PFSK-1 (cell line): ENCODE data around the gene SMG6.

Experiments
- FOXP2 ChIP-seq: optimal IDR thresholded peaks from 2 replicates; pipeline ENCODE3; 2011; ENCODE audit warnings: borderline replicate concordance, control low read depth, inconsistent platforms; ENCODE audit not compliant: insufficient read depth; ENCODE audit errors: extremely low read length, extremely low read depth
- POLR2AphosphoS5 ChIP-seq: IDR thresholded peaks from 2 replicates; pipeline ENCODE4 v1.6.1; 2012; ENCODE audit warnings: low read depth, mild to moderate bottlenecking, control low read depth, low read length, moderate library complexity
- SIN3A ChIP-seq: IDR thresholded peaks from 2 replicates; pipeline ENCODE4 v1.6.1; 2012; ENCODE audit warnings: mild to moderate bottlenecking, low read length, moderate library complexity, borderline replicate concordance; ENCODE audit not compliant: insufficient read depth
- TAF1 ChIP-seq: IDR thresholded peaks from 2 replicates; pipeline ENCODE4 v1.6.1; 2012; ENCODE audit warnings: low read length, control low read depth, borderline replicate concordance; ENCODE audit not compliant: insufficient read depth
- TF ChIP-seq, protein P1 (sequence below), 2 experiments: IDR thresholded peaks; 2 replicates each; pipeline versions ENCODE4 v1.6.1 to v1.8.0; 2011 to 2012; ENCODE audit warnings: low read depth in 2 of 2, low read length in 2 of 2, control low read depth in 1 of 2, inconsistent platforms in 1 of 2, mild to moderate bottlenecking in 1 of 2, moderate library complexity in 1 of 2; ENCODE audit not compliant: insufficient read depth in 1 of 2

Gene SMG6

DNA sequence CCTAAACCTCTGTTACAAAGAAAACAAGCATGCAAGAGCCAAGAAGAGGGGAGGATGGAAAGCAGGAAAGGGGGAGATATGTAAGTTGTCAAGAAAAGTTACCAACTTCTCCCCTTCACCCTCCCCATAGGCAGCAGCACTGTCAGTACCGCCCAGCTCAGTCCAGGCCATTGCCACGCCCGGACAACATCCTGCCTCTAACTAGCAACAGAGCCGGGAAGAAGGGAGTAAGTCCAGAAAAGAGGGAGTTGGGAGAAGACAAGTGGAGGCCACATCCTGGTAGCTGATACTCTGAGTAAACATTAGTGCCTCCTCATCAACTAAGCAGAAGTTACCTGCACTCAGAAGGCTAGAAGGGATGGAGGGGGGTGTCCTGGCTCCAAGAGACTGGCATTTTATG lies 113.6 kb downstream of the SMG6 start:
- TF ChIP-seq SIN3A (peak; percentile 77; the same call in 1 of the 2 replicates), FOXP2 (peak; percentile 85)
- TF ChIP-seq, protein P1, sequence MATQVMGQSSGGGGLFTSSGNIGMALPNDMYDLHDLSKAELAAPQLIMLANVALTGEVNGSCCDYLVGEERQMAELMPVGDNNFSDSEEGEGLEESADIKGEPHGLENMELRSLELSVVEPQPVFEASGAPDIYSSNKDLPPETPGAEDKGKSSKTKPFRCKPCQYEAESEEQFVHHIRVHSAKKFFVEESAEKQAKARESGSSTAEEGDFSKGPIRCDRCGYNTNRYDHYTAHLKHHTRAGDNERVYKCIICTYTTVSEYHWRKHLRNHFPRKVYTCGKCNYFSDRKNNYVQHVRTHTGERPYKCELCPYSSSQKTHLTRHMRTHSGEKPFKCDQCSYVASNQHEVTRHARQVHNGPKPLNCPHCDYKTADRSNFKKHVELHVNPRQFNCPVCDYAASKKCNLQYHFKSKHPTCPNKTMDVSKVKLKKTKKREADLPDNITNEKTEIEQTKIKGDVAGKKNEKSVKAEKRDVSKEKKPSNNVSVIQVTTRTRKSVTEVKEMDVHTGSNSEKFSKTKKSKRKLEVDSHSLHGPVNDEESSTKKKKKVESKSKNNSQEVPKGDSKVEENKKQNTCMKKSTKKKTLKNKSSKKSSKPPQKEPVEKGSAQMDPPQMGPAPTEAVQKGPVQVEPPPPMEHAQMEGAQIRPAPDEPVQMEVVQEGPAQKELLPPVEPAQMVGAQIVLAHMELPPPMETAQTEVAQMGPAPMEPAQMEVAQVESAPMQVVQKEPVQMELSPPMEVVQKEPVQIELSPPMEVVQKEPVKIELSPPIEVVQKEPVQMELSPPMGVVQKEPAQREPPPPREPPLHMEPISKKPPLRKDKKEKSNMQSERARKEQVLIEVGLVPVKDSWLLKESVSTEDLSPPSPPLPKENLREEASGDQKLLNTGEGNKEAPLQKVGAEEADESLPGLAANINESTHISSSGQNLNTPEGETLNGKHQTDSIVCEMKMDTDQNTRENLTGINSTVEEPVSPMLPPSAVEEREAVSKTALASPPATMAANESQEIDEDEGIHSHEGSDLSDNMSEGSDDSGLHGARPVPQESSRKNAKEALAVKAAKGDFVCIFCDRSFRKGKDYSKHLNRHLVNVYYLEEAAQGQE (IDR thresholded peaks at IDR 0.05; ENCODE audit: insufficient read depth in 1 of 2, low read depth in 2 of 2, low read length in 2 of 2), result no peak

DNA sequence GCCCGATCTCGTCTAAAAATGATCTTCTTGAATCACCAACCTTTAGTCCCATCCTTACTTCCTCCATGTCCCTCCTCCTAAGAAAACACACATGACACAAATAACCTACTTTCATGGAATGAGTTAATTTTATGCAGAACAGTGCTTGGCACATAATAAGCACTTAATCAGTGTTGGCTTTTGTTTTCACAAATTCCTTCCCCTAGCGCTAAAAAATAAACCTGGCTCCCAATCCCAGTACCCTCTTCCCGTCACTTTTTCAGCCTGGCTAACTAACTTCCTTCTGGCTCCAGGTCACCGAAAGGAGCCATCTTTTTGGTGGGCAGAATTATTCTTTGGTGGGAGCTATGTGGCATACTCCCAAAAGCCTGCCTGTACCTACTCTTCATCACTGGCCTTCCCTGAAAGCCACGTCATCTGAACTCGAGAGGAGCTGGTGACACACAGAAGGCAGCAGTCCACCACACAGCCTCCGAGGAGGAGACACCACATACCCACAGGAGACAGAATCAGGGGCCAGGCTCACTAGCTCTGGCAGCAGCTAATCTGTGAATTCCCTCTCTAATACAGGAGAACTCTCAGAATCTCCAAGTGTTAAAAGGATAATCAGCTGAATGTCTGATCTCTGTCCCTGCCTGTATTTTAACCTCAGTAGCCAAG lies 114.5 kb downstream of the SMG6 start:
- TF ChIP-seq POLR2AphosphoS5 (no peak), TAF1 (no peak), SIN3A (no peak), FOXP2 (no peak)
- TF ChIP-seq, protein P1 (IDR thresholded peaks at IDR 0.05; ENCODE audit: insufficient read depth in 1 of 2, low read depth in 2 of 2, low read length in 2 of 2), result no peak

DNA sequence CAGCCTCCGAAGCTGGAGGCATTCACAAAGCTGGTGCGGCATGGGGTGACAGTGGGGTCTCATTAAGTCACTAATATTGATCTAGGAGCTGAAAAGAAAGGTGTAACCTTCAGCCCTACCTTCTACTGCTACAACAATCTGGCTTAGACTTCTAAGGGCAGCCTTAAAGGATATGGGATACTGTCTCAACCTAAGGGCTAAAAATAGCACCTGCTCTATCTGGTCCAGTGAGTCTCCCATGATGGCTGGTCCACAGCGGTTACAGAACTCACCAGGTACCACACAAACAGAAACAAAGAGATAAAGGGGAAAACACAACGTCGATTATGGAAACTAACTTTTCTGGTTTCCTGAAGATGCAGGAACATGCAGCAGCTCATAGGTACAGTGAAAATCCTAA lies 115.8 kb downstream of the SMG6 start:
- TF ChIP-seq FOXP2 (no peak), SIN3A (no peak), TAF1 (no peak), POLR2AphosphoS5 (no peak)

DNA sequence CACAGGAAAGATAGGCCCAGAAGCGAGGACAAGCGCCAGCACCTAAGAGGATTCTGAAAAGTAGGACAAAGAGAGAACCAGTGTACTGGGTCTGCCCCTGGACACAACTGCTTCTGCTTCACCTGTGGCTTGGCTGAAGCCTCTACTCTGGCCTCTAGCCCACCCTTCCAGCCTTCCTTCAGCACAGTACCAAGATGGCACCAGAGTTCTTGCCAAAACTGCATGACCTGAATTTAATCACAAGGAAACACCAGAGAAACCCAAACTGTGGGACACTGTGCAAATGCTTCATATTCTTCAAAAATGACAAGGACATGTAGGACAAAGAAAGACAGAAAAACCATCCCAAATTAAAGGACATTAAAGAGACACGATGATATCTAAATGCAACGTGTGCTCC lies 116.6 kb downstream of the SMG6 start:
- TF ChIP-seq SIN3A, result no peak
- no peak for TF ChIP-seq TAF1

DNA sequence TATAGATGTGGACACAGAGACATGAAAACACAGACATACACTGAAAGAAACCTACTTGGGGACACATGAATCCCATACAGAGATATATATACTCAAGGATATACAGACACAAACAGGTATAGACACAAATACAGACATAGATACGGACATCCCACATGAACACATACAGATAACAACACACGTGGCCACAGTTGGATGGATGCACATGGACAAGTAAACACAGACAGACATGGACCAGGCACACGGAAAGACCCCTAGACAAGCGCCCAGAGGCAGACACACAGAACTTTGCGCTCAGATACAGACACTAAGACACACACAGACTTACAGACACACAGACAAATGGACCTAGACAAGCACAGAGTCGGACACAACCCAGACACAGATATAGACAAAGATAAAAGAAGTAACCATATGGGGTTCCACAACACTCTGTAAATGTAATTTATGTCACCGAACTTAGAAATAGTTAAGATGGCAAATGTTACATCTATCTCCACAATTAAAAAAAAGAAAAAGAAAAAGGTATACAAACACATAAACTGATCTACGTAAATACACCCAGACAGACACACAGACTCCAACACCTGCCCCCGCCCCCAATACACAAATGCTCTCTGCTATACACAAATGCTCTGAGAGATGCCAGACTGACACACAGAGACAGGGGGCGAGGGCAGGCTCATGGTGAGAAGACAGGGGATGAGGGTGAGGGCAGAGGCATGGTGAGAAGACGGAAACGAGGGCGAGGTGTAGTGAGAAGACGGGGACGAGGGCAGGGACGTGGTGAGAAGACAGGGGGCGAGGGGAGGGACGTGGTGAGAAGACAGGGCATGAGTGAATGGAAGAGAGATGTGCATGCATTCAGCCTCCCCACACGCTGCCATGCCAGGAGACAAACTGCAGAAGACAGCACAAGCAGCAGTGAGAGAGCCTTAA lies 118.3 kb downstream of the SMG6 start:
- no peak for TF ChIP-seq FOXP2
- TF ChIP-seq TAF1, result no peak
- TF ChIP-seq, protein P1 (IDR thresholded peaks at IDR 0.05; ENCODE audit: insufficient read depth in 1 of 2, low read depth in 2 of 2, low read length in 2 of 2), result no peak
- no peak for TF ChIP-seq POLR2AphosphoS5
- TF ChIP-seq SIN3A, result no peak

DNA sequence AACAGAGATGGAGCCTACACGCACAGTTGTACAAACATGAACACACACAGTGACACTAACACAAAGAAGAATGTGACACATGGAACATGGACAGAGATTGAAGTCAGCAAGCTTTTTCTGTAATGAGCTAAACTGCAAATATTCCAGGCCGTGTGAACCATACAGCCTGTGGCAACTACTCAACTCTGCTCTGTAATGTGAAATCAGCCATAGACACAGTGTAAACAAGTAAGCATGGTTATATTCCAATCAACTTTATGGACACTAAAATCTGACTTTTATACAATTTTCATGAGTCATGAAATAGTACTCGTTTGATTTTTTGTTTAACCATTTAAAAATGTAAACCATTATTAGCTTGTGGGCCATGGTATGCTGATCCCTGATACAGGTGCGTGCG lies 120.2 kb downstream of the SMG6 start:
- no peak for TF ChIP-seq POLR2AphosphoS5
- no peak for TF ChIP-seq TAF1
- TF ChIP-seq, protein P1 (IDR thresholded peaks at IDR 0.05; ENCODE audit: insufficient read depth in 1 of 2, low read depth in 2 of 2, low read length in 2 of 2), result no peak
- TF ChIP-seq SIN3A, result no peak
- TF ChIP-seq FOXP2, result no peak
